Thyroid gland (tissue), 4 donors: ENCODE data around the gene MAMSTR. TPM values are rescaled to one million over a fixed set of nuclear protein-coding genes. Genes with fewer than 3 reads are reported as not detected.

ENCODE experiments used
- DNase-seq, 2 donors: peaks; one replicate each; pipeline ENCODE4 v3.0.0-alpha.2; 2019
- H3K27ac ChIP-seq, 3 donors: fragments of 200-600 bp; sonication (generic); 1 replicate in 2 of 3; 2 replicates in 1 of 3; pipeline ENCODE4 v1.5.1; 2016 to 2019; ENCODE audit warnings: mild to moderate bottlenecking in 1 of 3, moderate library complexity in 1 of 3
- H3K27me3 ChIP-seq: fragments of 200-600 bp; sonication (generic); one replicate; pipeline ENCODE4 v1.5.1; 2019
- H3K36me3 ChIP-seq, 2 donors: fragments of 200-600 bp; sonication (generic); one replicate each; pipeline ENCODE4 v1.5.1; 2016 to 2019
- H3K4me1 ChIP-seq, 2 donors: fragments of 200-600 bp; sonication (generic); one replicate each; pipeline ENCODE4 v1.5.1; 2017 to 2019
- H3K4me3 ChIP-seq, 3 donors: fragments of 200-600 bp; sonication (generic); replicated peaks in 1 of 3; 1 replicate in 2 of 3; 2 replicates in 1 of 3; pipeline ENCODE4 v1.5.1; 2016; ENCODE audit warnings: mild to moderate bottlenecking in 1 of 3
- H3K9me3 ChIP-seq: fragments of 200-600 bp; sonication (generic); one replicate; pipeline ENCODE4 v1.5.1; 2017
- POLR2A ChIP-seq, 2 donors: fragments of 450-650 bp; IDR thresholded peaks; one replicate each; pipeline ENCODE4 v1.6.1; 2017; ENCODE audit warnings: antibody characterized with exemption in 2 of 2, mild to moderate bottlenecking in 2 of 2, moderate library complexity in 1 of 2
- WGBS, 2 donors: methylation state at CpG; one replicate each; pipeline ENCODE4 v1.1.5; 2017; 5-methylcytosine and 5-hydroxymethylcytosine counted together
- intact Hi-C: fragments of 100-400 bp; cut with DNase I; formaldehyde crosslinking; loops from one replicate; pipeline ENCODE4 v1.15.1; 2023
- total RNA-seq, 4 donors: library from RNA; depleted of rRNA; stranded (reverse); fragments of >200 nt; gene quantifications; one replicate each; pipeline ENCODE4 v1.2.3, GENCODE V29; 2016
- TF ChIP-seq, protein P1 (sequence below), 6 experiments: fragments of 200-600 bp in 3 of 6; fragments of 450-650 bp in 3 of 6; sonication (generic) in 3 of 6; IDR thresholded peaks; one replicate each; pipeline ENCODE4 v1.5.1; 2016 to 2019; ENCODE audit warnings: antibody characterized with exemption in 6 of 6, mild to moderate bottlenecking in 2 of 6, inconsistent platforms in 1 of 6, moderate library complexity in 1 of 6

Gene MAMSTR
- total RNA-seq, 4 donors from 2014 or later: 0.29 to 0.67 (median 0.54) TPM; not detected in 1

DNA sequence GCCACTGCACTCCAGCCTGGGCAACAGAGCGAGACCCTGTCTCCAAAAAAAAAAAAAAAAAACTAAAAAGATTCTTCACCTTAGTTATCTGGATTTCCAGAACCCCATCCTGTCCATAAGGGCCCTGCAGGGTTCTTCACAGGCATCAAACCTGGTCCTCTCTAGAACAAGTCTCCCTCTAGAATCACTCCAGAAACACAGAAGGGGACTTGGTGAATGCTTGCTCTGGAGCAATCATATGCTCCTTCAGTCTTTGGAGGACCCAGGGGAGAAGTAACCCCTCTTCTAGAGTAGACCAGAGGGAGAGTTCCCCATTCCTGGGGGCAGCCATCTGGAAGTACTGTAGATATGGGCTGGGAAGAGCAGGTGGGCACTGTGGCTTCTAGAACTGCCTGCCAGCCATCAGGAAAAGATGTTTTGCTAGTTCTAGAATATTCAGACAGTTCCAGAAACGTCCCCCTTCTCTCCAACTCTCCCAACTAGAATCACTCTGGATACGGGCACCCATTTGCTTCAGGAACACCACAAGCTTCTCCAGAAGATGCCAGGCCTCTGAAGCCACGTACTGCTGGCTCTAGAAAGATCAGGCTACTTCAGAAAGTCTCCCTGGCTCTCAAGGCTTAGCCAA lies 30.2 kb upstream of the MAMSTR start:
- Histone ChIP-seq H3K36me3 (no peaks in the 10 kb centered on the region), H3K27ac (no peak overlapping the region), H3K4me1 (peaks cover 15 to 29% of the 10 kb centered on the region in 2 donors), H3K9me3 (no peaks in the 10 kb centered on the region), H3K4me3 (no peak overlapping the region), H3K27me3 (no peaks in the 10 kb centered on the region)
- TF ChIP-seq, protein P1, sequence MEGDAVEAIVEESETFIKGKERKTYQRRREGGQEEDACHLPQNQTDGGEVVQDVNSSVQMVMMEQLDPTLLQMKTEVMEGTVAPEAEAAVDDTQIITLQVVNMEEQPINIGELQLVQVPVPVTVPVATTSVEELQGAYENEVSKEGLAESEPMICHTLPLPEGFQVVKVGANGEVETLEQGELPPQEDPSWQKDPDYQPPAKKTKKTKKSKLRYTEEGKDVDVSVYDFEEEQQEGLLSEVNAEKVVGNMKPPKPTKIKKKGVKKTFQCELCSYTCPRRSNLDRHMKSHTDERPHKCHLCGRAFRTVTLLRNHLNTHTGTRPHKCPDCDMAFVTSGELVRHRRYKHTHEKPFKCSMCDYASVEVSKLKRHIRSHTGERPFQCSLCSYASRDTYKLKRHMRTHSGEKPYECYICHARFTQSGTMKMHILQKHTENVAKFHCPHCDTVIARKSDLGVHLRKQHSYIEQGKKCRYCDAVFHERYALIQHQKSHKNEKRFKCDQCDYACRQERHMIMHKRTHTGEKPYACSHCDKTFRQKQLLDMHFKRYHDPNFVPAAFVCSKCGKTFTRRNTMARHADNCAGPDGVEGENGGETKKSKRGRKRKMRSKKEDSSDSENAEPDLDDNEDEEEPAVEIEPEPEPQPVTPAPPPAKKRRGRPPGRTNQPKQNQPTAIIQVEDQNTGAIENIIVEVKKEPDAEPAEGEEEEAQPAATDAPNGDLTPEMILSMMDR (IDR thresholded peaks at IDR 0.05): no peak
- no peak for TF ChIP-seq POLR2A (IDR thresholded peaks at IDR 0.05)
- intact Hi-C loops: no loop called here
- 83 to 88% methylated on average over 3 to 4 of the region's 4 CpGs for WGBS, 2 donors
- no peak for DNase-seq

DNA sequence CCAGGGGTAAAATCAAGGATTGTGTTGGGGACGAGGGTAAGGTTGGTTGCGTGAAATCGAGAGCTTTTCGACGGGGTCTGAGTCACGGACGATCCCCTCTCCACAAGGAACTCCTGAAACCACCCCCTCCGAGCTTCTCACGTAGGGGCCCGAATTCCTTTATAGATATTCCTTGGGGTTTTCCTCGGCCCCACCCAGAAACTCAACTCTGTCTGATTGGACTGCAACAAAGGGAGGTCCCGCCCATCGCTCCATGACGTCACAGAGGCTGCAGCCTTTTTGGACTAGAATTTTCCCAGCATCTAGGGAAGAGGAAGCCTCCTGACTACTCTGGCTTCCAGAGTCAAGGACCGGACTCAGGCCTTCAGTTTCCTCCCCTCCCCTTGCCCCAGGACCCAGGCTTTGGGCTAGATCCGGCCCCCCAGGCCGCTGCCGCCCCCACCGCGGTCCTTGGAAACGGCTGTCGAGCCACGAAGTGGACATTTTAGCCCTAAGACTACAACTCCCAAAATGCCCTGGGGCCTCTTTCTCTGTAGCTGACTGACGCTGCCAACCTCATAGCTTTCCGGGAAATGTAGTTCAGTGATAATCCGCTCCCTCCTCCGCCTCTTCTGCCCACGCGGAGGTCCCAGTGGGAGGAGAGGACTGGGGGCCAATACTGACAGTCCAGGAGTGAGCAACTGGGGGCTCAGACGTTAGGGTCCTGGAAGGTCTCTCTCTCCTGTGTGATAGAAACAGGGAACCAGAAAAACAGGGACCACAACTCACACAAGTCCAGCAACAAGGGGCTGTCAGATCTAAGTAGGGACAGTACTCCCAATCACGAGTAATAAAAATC lies 27.4 kb upstream of the MAMSTR start, which contains the start of gene IZUMO1:
TSS of gene IZUMO1 (minus strand) at position 172 of the 838 bp plus-strand sequence. CDS start 1,050 bp downstream, outside the sequence.
- 14 to 15% methylated on average over 22 to 30 of the region's 31 CpGs for WGBS, 2 donors
- peaks cover 10 to 14% of the 10 kb centered on the region in 2 donors for H3K4me1 ChIP-seq
- intact Hi-C loops: no loop called here
- DNase-seq: peak; percentile 75 to 78
- H3K9me3 ChIP-seq: no peaks in the 10 kb centered on the region
- peak within 1 kb of the TSS; percentile 42 to 66 (median 65) for H3K27ac ChIP-seq
- TF ChIP-seq, protein P1 (IDR thresholded peaks at IDR 0.05): no peak
- TF ChIP-seq POLR2A (IDR thresholded peaks at IDR 0.05): no peak
- no peaks in the 10 kb centered on the region for H3K27me3 ChIP-seq
- no peaks in the 10 kb centered on the region for H3K36me3 ChIP-seq
- peak within 1 kb of the TSS in 2 of 3 donors; percentile 17 to 20 for H3K4me3 ChIP-seq

DNA sequence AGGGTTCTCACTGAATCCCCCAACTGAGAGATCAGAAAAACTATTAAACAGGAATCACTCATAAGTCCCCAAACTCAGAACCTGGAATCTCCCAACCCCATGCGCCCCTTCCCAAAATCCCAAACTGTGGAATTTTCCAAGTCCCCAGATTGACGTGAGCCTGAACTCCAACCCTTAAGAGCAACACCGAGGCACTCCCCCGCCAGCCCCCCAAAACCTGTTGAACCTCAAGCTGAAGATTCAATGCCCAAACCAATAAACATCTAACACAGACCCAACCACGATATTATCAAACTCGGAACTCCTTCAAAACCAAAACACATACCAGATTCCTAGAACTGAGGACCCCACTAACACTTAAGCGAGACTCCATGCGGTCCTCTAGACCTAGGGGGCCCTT lies 26.6 kb upstream of the MAMSTR start:
- Histone ChIP-seq H3K27me3 (no peaks in the 10 kb centered on the region), H3K27ac (no peak overlapping the region), H3K4me3 (no peak overlapping the region), H3K4me1 (peaks cover 10 to 20% of the 10 kb centered on the region in 2 donors), H3K36me3 (no peaks in the 10 kb centered on the region), H3K9me3 (no peaks in the 10 kb centered on the region)
- no peak for TF ChIP-seq POLR2A (IDR thresholded peaks at IDR 0.05)
- TF ChIP-seq, protein P1 (IDR thresholded peaks at IDR 0.05): no peak
- no peak for DNase-seq
- intact Hi-C loops: no loop called here
- WGBS, 2 donors: 67 to 79% methylated on average over 8 of the region's 8 CpGs

DNA sequence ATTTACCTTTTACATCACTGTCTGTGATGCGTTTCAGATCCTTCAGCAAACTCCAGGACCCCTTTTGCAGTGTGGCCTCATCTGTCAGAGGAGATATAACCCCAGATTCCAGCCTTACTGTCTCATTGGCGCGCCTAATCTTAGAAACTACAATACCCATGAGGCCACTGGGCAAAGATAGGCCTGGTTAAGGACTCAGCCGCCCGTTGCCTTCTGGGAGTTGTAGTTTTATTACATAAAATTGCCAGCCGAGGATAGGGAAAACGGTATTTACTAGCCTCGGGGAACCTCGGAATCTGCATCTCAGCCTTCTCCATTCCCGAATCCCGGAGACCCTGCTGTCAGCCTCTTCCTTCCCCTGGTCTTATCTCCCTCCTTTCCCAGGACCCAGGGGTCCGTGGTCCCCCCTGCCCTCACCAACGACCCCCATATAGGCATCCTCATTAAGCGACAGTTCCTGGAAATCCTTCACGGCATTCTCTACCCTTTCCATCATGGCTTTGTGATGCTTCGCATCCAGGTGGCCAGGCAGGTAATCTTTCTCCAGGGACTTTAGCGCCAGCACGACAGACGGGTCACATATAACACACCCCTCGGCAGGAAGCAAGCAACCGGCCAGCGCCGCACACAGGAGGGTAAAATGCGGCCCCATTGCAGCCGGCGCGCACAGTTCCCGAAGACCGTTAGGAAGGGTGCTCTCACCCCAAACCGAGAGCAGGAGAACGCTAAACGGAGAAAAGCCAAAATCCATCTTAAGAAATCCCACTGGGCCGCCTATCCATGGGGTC lies 25.9 kb upstream of the MAMSTR start:
- Histone ChIP-seq H3K27me3 (no peaks in the 10 kb centered on the region), H3K27ac (no peak overlapping the region), H3K4me1 (peaks cover 10 to 21% of the 10 kb centered on the region in 2 donors), H3K4me3 (no peak overlapping the region), H3K9me3 (no peaks in the 10 kb centered on the region), H3K36me3 (no peaks in the 10 kb centered on the region)
- DNase-seq: peak; percentile 46 to 56
- intact Hi-C loops: no loop called here
- TF ChIP-seq POLR2A (IDR thresholded peaks at IDR 0.05): no peak
- TF ChIP-seq, protein P1 (IDR thresholded peaks at IDR 0.05): no peak
- 22 to 28% methylated on average over 33 of the region's 33 CpGs for WGBS, 2 donors
